Measurements from ENCODE around the gene TP53INP2. TPM values are rescaled to one million over a fixed set of nuclear protein-coding genes. Genes with fewer than 3 reads are reported as not detected.

The TP53INP2 gene
- total RNA-seq, 1 donor from 2014 or later: 22.7 TPM

GRCh38 chr20:34708621-34709043 is 4.5 kb downstream of the TP53INP2 start:
- Mint-ChIP-seq H3K27me3 (ENCODE audit: low read depth, unreplicated experiment) (peaks cover 6% of the 10 kb centered on the region), H3K4me1 (ENCODE audit: low read depth, unreplicated experiment) (peaks cover 21% of the 10 kb centered on the region), H3K9me3 (ENCODE audit: unreplicated experiment) (no peaks in the 10 kb centered on the region), H3K36me3 (ENCODE audit: low read depth, unreplicated experiment) (peaks cover 3% of the 10 kb centered on the region), H3K4me3 (ENCODE audit: unreplicated experiment) (peak overlapping the region; percentile 57), H3K27ac (ENCODE audit: unreplicated experiment) (no peak overlapping the region)
- H3K36me3 ChIP-seq (ENCODE audit: insufficient read depth, low read length): no peaks in the 10 kb centered on the region
- peaks cover 28% of the 10 kb centered on the region for H3K4me1 ChIP-seq (ENCODE audit: insufficient read depth, low read length)
- no peaks in the 10 kb centered on the region for H3K9me3 ChIP-seq (ENCODE audit: insufficient read depth, low read depth, low read length)
- peak overlapping the region; percentile 74 for H3K27ac ChIP-seq (ENCODE audit: low read depth, low read length)
- peak overlapping the region; percentile 83 for H3K9ac ChIP-seq (ENCODE audit: low read length)
- no peaks in the 10 kb centered on the region for H3K79me2 ChIP-seq (ENCODE audit: insufficient read depth, low read length)
- TF ChIP-seq EZH2 (IDR thresholded peaks at IDR 0.05; ENCODE audit: insufficient read depth, low read length): no peak
- peak; percentile 6 for TF ChIP-seq CTCF (IDR thresholded peaks at IDR 0.05; ENCODE audit: insufficient read depth, low read depth, low read length)
- FAIRE-seq (no peak), DNase-seq (ENCODE audit: low read depth) (no peak)
- H3K4me2 ChIP-seq (ENCODE audit: low read length): peak overlapping the region; percentile 89
- no peak overlapping the region for H2AFZ ChIP-seq (ENCODE audit: low read depth, low read length)
- peaks cover 53% of the 10 kb centered on the region for H4K20me1 ChIP-seq (ENCODE audit: insufficient read depth, low read length)
- H3K27me3 ChIP-seq (ENCODE audit: insufficient read depth, low read length): no peaks in the 10 kb centered on the region
- H3K4me3 ChIP-seq (ENCODE audit: insufficient read depth, low read depth, low read length): peak overlapping the region; percentile 56

GRCh38 chr20:34709044-34709830 is 5.1 kb downstream of the TP53INP2 start:
- H3K4me3 ChIP-seq (ENCODE audit: insufficient read depth, low read depth, low read length): peak overlapping the region; percentile 56
- H3K4me3 Mint-ChIP-seq (ENCODE audit: unreplicated experiment): peak overlapping the region; percentile 74
- DNase-seq (ENCODE audit: low read depth) (peak; percentile 68), FAIRE-seq (no peak)
- peak overlapping the region; percentile 89 for H3K4me2 ChIP-seq (ENCODE audit: low read length)
- peaks cover 59% of the 10 kb centered on the region for H4K20me1 ChIP-seq (ENCODE audit: insufficient read depth, low read length)
- H3K36me3 Mint-ChIP-seq (ENCODE audit: low read depth, unreplicated experiment): peaks cover 4% of the 10 kb centered on the region
- peak overlapping the region; percentile 83 for H2AFZ ChIP-seq (ENCODE audit: low read depth, low read length)
- peak overlapping the region; percentile 74 for H3K27ac ChIP-seq (ENCODE audit: low read depth, low read length)
- no peak overlapping the region for H3K27ac Mint-ChIP-seq (ENCODE audit: unreplicated experiment)
- H3K27me3 Mint-ChIP-seq (ENCODE audit: low read depth, unreplicated experiment): peaks cover 6% of the 10 kb centered on the region
- peak overlapping the region; percentile 83 for H3K9ac ChIP-seq (ENCODE audit: low read length)
- H3K9me3 Mint-ChIP-seq (ENCODE audit: unreplicated experiment): no peaks in the 10 kb centered on the region
- TF ChIP-seq CTCF (IDR thresholded peaks at IDR 0.05; ENCODE audit: insufficient read depth, low read depth, low read length): no peak
- no peak for TF ChIP-seq EZH2 (IDR thresholded peaks at IDR 0.05; ENCODE audit: insufficient read depth, low read length)
- peaks cover 1% of the 10 kb centered on the region for H3K36me3 ChIP-seq (ENCODE audit: insufficient read depth, low read length)
- H3K27me3 ChIP-seq (ENCODE audit: insufficient read depth, low read length): no peaks in the 10 kb centered on the region
- H3K9me3 ChIP-seq (ENCODE audit: insufficient read depth, low read depth, low read length): no peaks in the 10 kb centered on the region
- H3K4me1 Mint-ChIP-seq (ENCODE audit: low read depth, unreplicated experiment): peaks cover 23% of the 10 kb centered on the region
- no peaks in the 10 kb centered on the region for H3K79me2 ChIP-seq (ENCODE audit: insufficient read depth, low read length)
- peaks cover 33% of the 10 kb centered on the region for H3K4me1 ChIP-seq (ENCODE audit: insufficient read depth, low read length)

Measured in astrocyte (in vitro differentiated cells and primary cell).